A673 (cell line): ENCODE results near the gene DAB1. TPM values are rescaled to one million over a fixed set of nuclear protein-coding genes. Genes with fewer than 3 reads are reported as not detected.

Experiments used
- BruUV-seq: library from RNA; stranded (reverse); fragments of 400-500 nt; replicated peaks from 2 replicates; lab custom pipeline; 2021; lab: Mats Ljungman, UMichigan
- CTCF ChIA-PET: fragments of 300-600 bp; sonication (Branson Sonifier 250); formaldehyde crosslinking; loops from one replicate; lab custom pipeline; 2022; ENCODE audit warnings: antibody characterized with exemption; lab: Charles Lee
- POLR2A ChIA-PET: fragments of 300-600 bp; sonication (Branson Sonifier 250); formaldehyde crosslinking; loops from one replicate; lab custom pipeline; 2022; ENCODE audit warnings: antibody characterized with exemption; ENCODE audit not compliant: low non-redundant PET; lab: Charles Lee
- DNase-seq: peaks from one replicate; pipeline ENCODE4 v3.0.0-alpha.2; 2015; ENCODE audit warnings: low spot score
- H3K27ac ChIP-seq: fragments of 200-600 bp; sonication (generic); 2 replicates; pipeline ENCODE4 v1.5.1; 2016; ENCODE audit warnings: mixed run types, low read depth, mild to moderate bottlenecking, mixed read lengths, antibody characterized with exemption, low read length; ENCODE audit not compliant: poor library complexity, severe bottlenecking
- H3K27me3 ChIP-seq: fragments of 200-600 bp; sonication (generic); replicated peaks from 2 replicates; pipeline ENCODE4 v1.6.1; 2017; ENCODE audit warnings: mixed run types, low read depth, mild to moderate bottlenecking, mixed read lengths, antibody characterized with exemption, low read length; ENCODE audit not compliant: insufficient read depth, poor library complexity
- H3K36me3 ChIP-seq: fragments of 200-600 bp; sonication (generic); 2 replicates; pipeline ENCODE4 v1.6.1; 2016; ENCODE audit warnings: mixed run types, mild to moderate bottlenecking, mixed read lengths, antibody characterized with exemption, low read length; ENCODE audit not compliant: insufficient read depth, poor library complexity, severe bottlenecking
- H3K4me1 ChIP-seq: fragments of 200-600 bp; sonication (generic); 2 replicates; pipeline ENCODE4 v1.6.1; 2017; ENCODE audit warnings: mixed run types, mild to moderate bottlenecking, mixed read lengths, antibody characterized with exemption, low read length; ENCODE audit not compliant: insufficient read depth, poor library complexity, severe bottlenecking
- H3K4me3 ChIP-seq: fragments of 200-600 bp; sonication (generic); 2 replicates; pipeline ENCODE4 v1.5.1; 2016; ENCODE audit warnings: low read depth, mixed run types, mild to moderate bottlenecking, mixed read lengths, low read length; ENCODE audit not compliant: poor library complexity, severe bottlenecking
- H3K9me3 ChIP-seq: fragments of 200-600 bp; sonication (generic); 2 replicates; pipeline ENCODE4 v1.6.1; 2016; ENCODE audit warnings: mixed run types, low read depth, mild to moderate bottlenecking, mixed read lengths, antibody characterized with exemption, low read length; ENCODE audit not compliant: poor library complexity, severe bottlenecking
- CTCF ChIP-seq: fragments of 300-800, 200-600 bp; sonication (generic); conservative IDR thresholded peaks from 2 replicates; pipeline ENCODE4 v1.5.1; 2017; ENCODE audit warnings: low read depth, mild to moderate bottlenecking, antibody characterized with exemption, low read length, moderate library complexity, mixed read lengths
- EZH2 ChIP-seq: fragments of 200-600 bp; sonication (generic); IDR thresholded peaks from 2 replicates; pipeline ENCODE4 v1.6.1; 2017; ENCODE audit warnings: borderline replicate concordance, low read depth, mild to moderate bottlenecking, mixed read lengths, antibody characterized with exemption, low read length; ENCODE audit not compliant: poor library complexity, severe bottlenecking
- intact Hi-C: fragments of 100-400 bp; cut with micrococcal nuclease; formaldehyde crosslinking; loops from one replicate; pipeline ENCODE4 v1.10.0; 2022; ENCODE audit not compliant: unreplicated experiment
- total RNA-seq: library from RNA; stranded (reverse); gene quantifications from 2 replicates; pipeline ENCODE4 v1.2.3, GENCODE V29; 2021

Gene DAB1
- total RNA-seq, 1 experiment from 2014 or later: 112 TPM

GRCh38 chr1:57470036-57470435, 46.2 kb upstream of the DAB1 start:
- Histone ChIP-seq H3K27me3 (no peaks in the 10 kb centered on the region), H3K27ac (no peak overlapping the region), H3K4me3 (no peak overlapping the region), H3K36me3 (no peaks in the 10 kb centered on the region), H3K9me3 (peaks cover 3% of the 10 kb centered on the region), H3K4me1 (peaks cover 50% of the 10 kb centered on the region)
- CTCF ChIA-PET: no interaction called here
- no TSS peak for BruUV-seq
- POLR2A ChIA-PET: no interaction called here
- intact Hi-C loops: no loop called here
- peak; percentile 37 for DNase-seq
- TF ChIP-seq CTCF: no peak
- no peak for TF ChIP-seq EZH2

GRCh38 chr1:57468641-57469523, 45.0 kb upstream of the DAB1 start:
- DNase-seq: peak; percentile 45
- peaks cover 44% of the 10 kb centered on the region for H3K4me1 ChIP-seq
- H3K27me3 ChIP-seq: no peaks in the 10 kb centered on the region
- peak; percentile 22; the same call in 1 of the 2 replicates for TF ChIP-seq CTCF
- no peak for TF ChIP-seq EZH2
- H3K36me3 ChIP-seq: no peaks in the 10 kb centered on the region
- H3K27ac ChIP-seq: no peak overlapping the region
- BruUV-seq: no TSS peak
- H3K9me3 ChIP-seq: peaks cover 3% of the 10 kb centered on the region
- CTCF ChIA-PET: no interaction called here
- no peak overlapping the region for H3K4me3 ChIP-seq
- intact Hi-C loops: no loop called here
- POLR2A ChIA-PET: no interaction called here

GRCh38 chr1:57467830-57468229, 44.0 kb upstream of the DAB1 start:
- Histone ChIP-seq H3K27ac (no peak overlapping the region), H3K9me3 (peaks cover 3% of the 10 kb centered on the region), H3K4me1 (peaks cover 33% of the 10 kb centered on the region), H3K27me3 (no peaks in the 10 kb centered on the region), H3K4me3 (no peak overlapping the region), H3K36me3 (no peaks in the 10 kb centered on the region)
- ChIA-PET CTCF (no interaction called here), POLR2A (no interaction called here)
- intact Hi-C loops: no loop called here
- no peak for DNase-seq
- no TSS peak for BruUV-seq
- TF ChIP-seq EZH2 (no peak), CTCF (no peak)
